Effector memory CD8-positive, alpha-beta T cell (primary cell): Measurements from ENCODE around the gene GOLGA8O.
"Not testable (repeated sequence)": the region's sequence is repeated elsewhere in the genome, so short reads cannot be mapped to it uniquely, and the experiment has no call there.

Experiments used
- ATAC-seq: fragments of 150-1000 bp; cut with Tn5 transposase; replicated peaks from 2 replicates; pipeline ENCODE4 v1.10.0; 2021; ENCODE audit warnings: mild to moderate bottlenecking, moderate library complexity
- DNase-seq, 3 experiments: peaks; one replicate each; pipeline ENCODE4 v3.0.0; 2021
- H3K27ac Mint-ChIP-seq, 2 donors: one replicate each; pipeline ENCODE4 v1.8.0; 2022; ENCODE audit warnings: mild to moderate bottlenecking in 2 of 2, mixed read lengths in 2 of 2, moderate library complexity in 2 of 2
- H3K27me3 Mint-ChIP-seq, 2 donors: one replicate each; pipeline ENCODE4 v1.8.0; 2022; ENCODE audit warnings: mixed read lengths in 2 of 2
- H3K36me3 Mint-ChIP-seq: one replicate; pipeline ENCODE4 v1.8.0; 2022; ENCODE audit warnings: mild to moderate bottlenecking, moderate library complexity, mixed read lengths; ENCODE audit not compliant: insufficient read depth
- H3K4me1 Mint-ChIP-seq, 2 donors: one replicate each; pipeline ENCODE4 v1.8.0; 2022; ENCODE audit warnings: low read depth in 2 of 2, mixed read lengths in 2 of 2
- H3K4me3 Mint-ChIP-seq, 2 donors: one replicate each; pipeline ENCODE4 v1.8.0; 2022; ENCODE audit warnings: mild to moderate bottlenecking in 2 of 2, mixed read lengths in 2 of 2, moderate library complexity in 2 of 2
- H3K9me3 Mint-ChIP-seq, 2 donors: one replicate each; pipeline ENCODE4 v1.8.0; 2022; ENCODE audit warnings: mixed read lengths in 2 of 2
- total RNA-seq, 9 experiments: gene quantifications; one replicate each; lab custom pipeline; 2026; lab: John Stamatoyannopoulos, UW

The GOLGA8O gene
- 0 to 0.75 (median 0) reads per million in 9 experiments for total RNA-seq

- not testable (repeated sequence) for H3K27me3 Mint-ChIP-seq, H3K36me3 Mint-ChIP-seq, ATAC-seq
Observed at GRCh38 chr15:32455534-32455933, at the start of gene GOLGA8O. Gene GOLGA8O (minus strand): TSS chr15:32455634. CDS start chr15:32455536, 98 bp downstream.

GRCh38 chr15:32504152-32504811 is 48.8 kb upstream of the GOLGA8O start:
- not testable (repeated sequence) for DNase-seq, ATAC-seq, H3K27ac Mint-ChIP-seq, H3K27me3 Mint-ChIP-seq, H3K4me1 Mint-ChIP-seq, H3K36me3 Mint-ChIP-seq, H3K4me3 Mint-ChIP-seq, H3K9me3 Mint-ChIP-seq

More at GRCh38 chr15:32455534-32455933, at the start of gene GOLGA8O:
- not testable (repeated sequence) for H3K9me3 Mint-ChIP-seq, DNase-seq, H3K27ac Mint-ChIP-seq, H3K4me3 Mint-ChIP-seq, H3K4me1 Mint-ChIP-seq

DNA sequence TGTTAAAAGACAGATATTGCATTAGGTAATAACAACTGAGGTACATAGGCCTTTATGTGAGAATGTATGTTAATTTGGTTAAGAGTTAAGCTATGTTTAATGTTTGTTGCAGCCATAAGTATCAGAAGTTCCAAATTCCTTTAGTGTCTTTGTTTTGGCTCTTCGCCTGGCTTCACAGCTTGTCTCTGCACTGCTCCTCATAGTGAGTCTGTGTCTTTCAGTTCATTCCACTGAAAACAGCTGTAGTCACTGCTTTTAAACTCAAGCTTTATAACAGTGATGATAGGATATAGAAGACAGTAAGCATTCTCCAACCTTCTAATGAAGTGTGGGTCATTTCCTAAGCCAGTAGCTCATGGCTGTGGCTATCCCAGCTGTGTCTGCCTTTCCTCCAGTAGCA is 47.5 kb upstream of the GOLGA8O start:
- H3K27ac Mint-ChIP-seq, H3K9me3 Mint-ChIP-seq, H3K4me3 Mint-ChIP-seq, DNase-seq, ATAC-seq, H3K36me3 Mint-ChIP-seq, H3K4me1 Mint-ChIP-seq, H3K27me3 Mint-ChIP-seq: not testable (repeated sequence)

GRCh38 chr15:32492768-32493167 is 37.3 kb upstream of the GOLGA8O start:
- H3K4me1 Mint-ChIP-seq, ATAC-seq, H3K4me3 Mint-ChIP-seq, DNase-seq, H3K36me3 Mint-ChIP-seq, H3K27me3 Mint-ChIP-seq, H3K9me3 Mint-ChIP-seq, H3K27ac Mint-ChIP-seq: not testable (repeated sequence)

- not testable (repeated sequence) for H3K4me1 Mint-ChIP-seq, H3K4me3 Mint-ChIP-seq, H3K27ac Mint-ChIP-seq, ATAC-seq, H3K9me3 Mint-ChIP-seq, H3K36me3 Mint-ChIP-seq, H3K27me3 Mint-ChIP-seq, DNase-seq
Observed at GRCh38 chr15:32486474-32486873, 31.0 kb upstream of the GOLGA8O start.

DNA sequence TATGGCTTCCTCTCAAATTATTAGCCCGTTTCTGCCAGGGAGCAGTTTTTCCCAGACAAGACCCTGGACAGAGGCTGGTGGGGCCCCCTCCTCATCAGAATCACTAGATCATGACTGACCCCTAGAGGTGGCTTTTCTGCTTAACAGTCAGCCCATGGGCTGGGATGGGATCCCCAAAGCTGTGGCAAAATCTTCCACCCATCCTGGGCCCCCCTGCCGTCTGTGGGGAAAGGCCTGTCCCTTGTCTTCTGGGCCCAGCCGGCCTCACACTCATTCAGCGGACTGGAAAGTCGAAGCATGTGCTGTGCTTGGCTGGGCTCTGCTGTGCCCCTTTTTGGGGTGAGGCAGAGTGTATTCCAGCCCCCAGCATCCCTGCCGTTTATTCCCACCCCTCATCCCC is 27.9 kb upstream of the GOLGA8O start:
- not testable (repeated sequence) for DNase-seq, H3K36me3 Mint-ChIP-seq, H3K4me3 Mint-ChIP-seq, H3K27ac Mint-ChIP-seq, H3K4me1 Mint-ChIP-seq, H3K9me3 Mint-ChIP-seq, ATAC-seq, H3K27me3 Mint-ChIP-seq

- not testable (repeated sequence) for DNase-seq, H3K36me3 Mint-ChIP-seq, H3K4me1 Mint-ChIP-seq, ATAC-seq, H3K27me3 Mint-ChIP-seq, H3K9me3 Mint-ChIP-seq, H3K4me3 Mint-ChIP-seq, H3K27ac Mint-ChIP-seq
Observed at GRCh38 chr15:32481683-32482082, 26.2 kb upstream of the GOLGA8O start.

GRCh38 chr15:32468076-32468475 is 12.6 kb upstream of the GOLGA8O start:
- H3K9me3 Mint-ChIP-seq, H3K27ac Mint-ChIP-seq, ATAC-seq: not testable (repeated sequence)

DNA sequence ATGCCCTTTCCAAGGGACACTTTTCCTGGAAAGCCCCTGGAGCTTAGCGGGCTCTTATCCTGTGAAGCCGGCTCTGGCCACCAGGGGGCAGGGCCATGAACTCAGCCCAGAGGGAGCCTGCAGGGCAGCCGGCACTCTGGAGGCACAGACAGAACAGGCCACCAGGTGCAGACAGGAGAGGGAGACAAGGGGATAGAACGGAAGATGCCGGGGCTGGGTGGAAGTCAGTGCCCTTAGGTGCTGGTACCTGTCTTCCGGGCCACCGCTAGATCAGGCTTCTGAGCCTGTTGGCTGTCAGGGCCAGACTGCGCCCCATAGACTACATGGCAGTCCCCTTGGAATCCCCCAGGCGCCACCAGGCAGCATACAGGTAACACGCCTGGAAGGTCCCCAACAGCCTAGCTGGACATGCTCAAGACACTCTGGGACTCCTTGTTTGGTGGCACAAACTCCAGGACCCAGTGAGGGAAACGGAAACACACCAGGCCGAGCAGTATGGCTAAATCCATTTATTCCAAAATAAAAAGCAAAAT is 14.9 kb downstream of the GOLGA8O start:
- H3K9me3 Mint-ChIP-seq, H3K4me1 Mint-ChIP-seq, H3K27ac Mint-ChIP-seq, DNase-seq, H3K27me3 Mint-ChIP-seq, H3K4me3 Mint-ChIP-seq, H3K36me3 Mint-ChIP-seq: not testable (repeated sequence)
- ATAC-seq = peak; percentile 71

More at GRCh38 chr15:32468076-32468475, 12.6 kb upstream of the GOLGA8O start:
- H3K36me3 Mint-ChIP-seq, DNase-seq, H3K4me1 Mint-ChIP-seq, H3K27me3 Mint-ChIP-seq, H3K4me3 Mint-ChIP-seq: not testable (repeated sequence)

DNA sequence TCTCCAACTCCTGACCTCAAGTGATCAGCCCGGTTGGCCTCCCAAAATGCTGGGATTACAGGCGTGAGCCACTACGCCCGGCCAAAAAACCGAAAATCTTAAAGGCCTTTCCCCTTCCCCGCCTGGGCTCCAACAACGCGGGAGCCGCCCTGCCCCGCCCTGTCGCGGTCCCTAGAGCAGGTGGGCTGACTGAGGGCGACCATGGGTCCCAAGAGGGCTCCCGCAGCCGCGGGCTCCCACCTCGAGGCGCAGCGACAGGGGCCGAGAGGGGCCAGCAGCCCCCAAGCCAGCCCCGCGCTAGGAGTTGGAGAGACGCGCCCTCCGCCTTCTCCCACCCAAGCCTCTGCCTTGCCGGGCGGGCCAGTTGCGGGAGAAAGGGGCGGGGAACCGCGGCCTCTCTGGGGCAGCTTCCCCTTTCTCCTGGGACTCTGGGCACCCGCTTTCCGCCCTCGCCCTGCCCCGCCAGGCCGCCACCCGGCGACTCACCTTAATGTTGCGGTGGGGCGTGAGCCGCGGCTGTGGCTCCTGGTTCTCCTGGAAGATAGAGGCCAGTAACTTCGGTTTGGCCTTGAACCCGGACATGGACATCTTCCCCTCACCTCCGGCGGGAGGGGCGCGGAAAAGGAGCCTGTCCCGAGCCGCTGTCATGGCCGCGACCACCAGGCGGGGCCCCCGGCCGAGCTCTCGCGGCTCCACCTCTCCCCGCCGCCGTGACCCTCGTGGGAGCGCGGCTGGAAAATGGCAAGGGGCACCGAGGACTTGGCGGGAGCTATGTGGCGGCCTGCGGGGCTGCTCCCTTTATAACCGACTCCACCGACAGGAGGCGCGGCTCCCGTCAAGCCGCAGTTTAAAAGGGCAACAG is 21.1 kb downstream of the GOLGA8O start:
- H3K4me1 Mint-ChIP-seq, H3K27ac Mint-ChIP-seq, H3K36me3 Mint-ChIP-seq, DNase-seq, H3K9me3 Mint-ChIP-seq, H3K27me3 Mint-ChIP-seq, H3K4me3 Mint-ChIP-seq: not testable (repeated sequence)
- ATAC-seq = peak; percentile 68

- DNase-seq, H3K27me3 Mint-ChIP-seq, H3K4me1 Mint-ChIP-seq, H3K9me3 Mint-ChIP-seq, H3K36me3 Mint-ChIP-seq, H3K27ac Mint-ChIP-seq, ATAC-seq, H3K4me3 Mint-ChIP-seq: not testable (repeated sequence)
Observed at GRCh38 chr15:32427635-32428034, 27.8 kb downstream of the GOLGA8O start.

DNA sequence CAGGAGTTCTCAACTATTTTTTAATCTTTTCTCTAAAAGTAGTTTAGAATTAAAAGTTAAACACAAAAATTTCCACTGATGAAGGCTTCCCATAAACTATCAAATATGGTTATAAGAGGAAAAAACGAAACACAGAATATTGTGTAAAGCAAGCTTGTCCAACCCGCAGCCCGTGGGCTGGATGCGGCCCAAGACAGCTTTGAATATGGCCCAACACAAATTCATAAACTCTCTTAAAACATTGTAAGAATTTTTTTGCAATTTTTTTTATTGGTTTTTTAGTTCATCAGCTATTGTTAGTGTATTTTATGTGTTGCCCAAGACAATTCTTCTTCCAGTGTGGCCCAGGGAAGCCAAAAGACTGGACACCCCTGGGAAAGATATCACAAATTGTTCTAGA is 28.9 kb downstream of the GOLGA8O start:
- DNase-seq, H3K36me3 Mint-ChIP-seq, H3K27me3 Mint-ChIP-seq, H3K4me1 Mint-ChIP-seq, H3K4me3 Mint-ChIP-seq, ATAC-seq, H3K9me3 Mint-ChIP-seq, H3K27ac Mint-ChIP-seq: not testable (repeated sequence)

DNA sequence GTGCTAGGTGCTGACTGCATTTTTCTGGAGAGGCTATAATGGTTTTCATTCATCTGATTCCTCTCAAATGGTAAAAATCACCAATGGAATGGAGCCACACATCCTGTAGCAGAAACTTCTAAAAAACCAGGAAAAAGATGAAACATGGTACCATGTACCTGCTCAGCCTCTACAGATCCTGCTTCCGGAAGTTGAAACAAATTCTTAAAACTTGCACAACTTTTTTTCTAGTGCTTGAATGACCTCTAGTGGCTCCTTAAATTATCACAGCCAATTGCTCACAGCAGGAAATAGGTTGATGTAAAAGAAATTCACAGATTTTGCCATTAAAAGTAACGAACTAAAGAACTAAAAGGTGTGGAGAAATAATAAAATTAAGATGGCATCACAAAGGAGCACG is 47.5 kb downstream of the GOLGA8O start:
- not testable (repeated sequence) for H3K36me3 Mint-ChIP-seq, H3K27me3 Mint-ChIP-seq, H3K9me3 Mint-ChIP-seq, H3K4me1 Mint-ChIP-seq, ATAC-seq, H3K4me3 Mint-ChIP-seq, DNase-seq, H3K27ac Mint-ChIP-seq

DNA sequence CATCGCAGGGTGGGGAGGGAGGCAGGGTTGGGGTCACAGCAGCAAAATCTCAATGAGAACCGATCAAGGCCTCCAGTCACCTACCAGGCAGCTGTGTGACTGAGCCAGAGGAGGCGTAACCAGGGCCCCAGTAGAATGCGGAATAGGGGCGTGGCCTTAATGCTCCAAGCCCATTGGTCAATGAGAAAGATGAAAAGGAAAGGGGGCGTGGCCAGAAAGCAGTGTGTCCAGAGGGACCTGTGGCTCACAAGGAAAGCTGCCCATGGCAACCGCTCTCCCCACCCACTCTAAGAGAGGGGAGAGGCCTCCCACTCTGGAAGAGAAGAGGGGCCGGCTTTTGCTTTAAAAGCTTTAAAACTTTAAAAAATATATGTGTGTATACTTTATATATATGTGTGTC is 52.2 kb downstream of the GOLGA8O start, which contains the start of gene GOLGA8K:
GOLGA8K (minus strand) TSS at position 101 of the 400 bp plus-strand sequence; CDS start at position 3, 98 bp downstream.
- not testable (repeated sequence) for H3K4me3 Mint-ChIP-seq, H3K27me3 Mint-ChIP-seq, DNase-seq, H3K4me1 Mint-ChIP-seq, ATAC-seq, H3K36me3 Mint-ChIP-seq, H3K9me3 Mint-ChIP-seq, H3K27ac Mint-ChIP-seq
